Glutamatergic neuron (in vitro differentiated cells): ENCODE results near the gene KIF23. TPM values are rescaled to one million over a fixed set of nuclear protein-coding genes. Genes with fewer than 3 reads are reported as not detected.
A peak's percentile ranks its signal among the peaks of the same experiment; 100 is the strongest.

Experiments used
- DNase-seq: peaks from one replicate; pipeline ENCODE4 v3.0.0; 2022
- H3K27ac Mint-ChIP-seq: one replicate; pipeline ENCODE4 v1.8.0; 2020; ENCODE audit warnings: mild to moderate bottlenecking, mixed read lengths, inconsistent platforms; ENCODE audit not compliant: unreplicated experiment
- H3K27me3 Mint-ChIP-seq: one replicate; pipeline ENCODE4 v1.8.0; 2020; ENCODE audit warnings: mild to moderate bottlenecking, moderate library complexity, mixed read lengths, inconsistent platforms; ENCODE audit not compliant: unreplicated experiment
- H3K36me3 Mint-ChIP-seq: one replicate; pipeline ENCODE4 v1.8.0; 2020; ENCODE audit warnings: mild to moderate bottlenecking, mixed read lengths, inconsistent platforms; ENCODE audit not compliant: unreplicated experiment
- H3K4me1 Mint-ChIP-seq: one replicate; pipeline ENCODE4 v1.8.0; 2020; ENCODE audit warnings: mild to moderate bottlenecking, low read depth, mixed read lengths, inconsistent platforms; ENCODE audit not compliant: unreplicated experiment
- H3K4me3 Mint-ChIP-seq: one replicate; pipeline ENCODE4 v1.8.0; 2020; ENCODE audit warnings: mild to moderate bottlenecking, mixed read lengths, inconsistent platforms; ENCODE audit not compliant: unreplicated experiment
- H3K9me3 Mint-ChIP-seq: one replicate; pipeline ENCODE4 v1.8.0; 2020; ENCODE audit warnings: mild to moderate bottlenecking, moderate library complexity, mixed read lengths, inconsistent platforms; ENCODE audit not compliant: unreplicated experiment
- total RNA-seq: library from RNA; stranded (reverse); fragmentation: NEBNext Ultra II Directional; extraction: Animal tissue kit (Norgen Biotek cat#: 25700); gene quantifications from one replicate; pipeline ENCODE4 v1.2.1, GENCODE V29; 2021; ENCODE audit not compliant: unreplicated experiment
- TF ChIP-seq, protein P1 (sequence below): fragments of 200-600 bp; sonication (generic); IDR thresholded peaks from one replicate; pipeline ENCODE4 v1.5.0; 2021; ENCODE audit not compliant: partially characterized antibody, unreplicated experiment

Gene KIF23
- total RNA-seq, 1 donor from 2014 or later, result 5.2 TPM

DNA sequence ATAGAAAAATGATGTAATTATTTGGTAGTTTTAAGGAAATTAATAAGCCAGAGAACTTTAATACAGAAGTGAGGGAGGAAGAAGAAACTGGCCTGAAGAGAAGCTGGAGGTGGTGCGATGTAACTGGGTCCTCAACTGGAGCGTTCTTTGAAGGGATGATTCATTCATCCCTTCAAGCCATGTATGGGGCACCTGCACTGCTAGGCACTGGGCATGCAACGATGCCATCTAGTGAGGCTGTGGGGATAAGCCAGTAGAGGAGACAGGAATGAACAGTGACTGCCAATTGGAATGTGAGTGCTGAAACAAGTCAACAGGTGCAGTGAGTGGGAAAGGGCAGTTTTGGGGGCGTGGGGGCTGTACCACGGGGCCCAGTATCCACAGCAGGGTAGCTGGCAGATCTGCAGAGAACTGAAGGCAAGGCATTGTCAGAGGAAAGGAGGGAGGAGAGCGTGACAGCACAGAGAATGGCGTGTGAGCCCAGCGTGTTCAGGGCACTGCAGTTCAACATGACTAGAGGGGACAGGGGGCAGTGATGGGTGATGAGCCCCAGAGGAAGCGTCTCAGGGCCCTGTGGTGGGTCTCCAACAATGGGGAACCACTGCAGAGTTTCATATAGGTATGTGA, 3.8 kb upstream of the KIF23 start:
- no peaks in the 10 kb centered on the region for H3K4me1 Mint-ChIP-seq
- H3K27me3 Mint-ChIP-seq, result no peaks in the 10 kb centered on the region
- TF ChIP-seq, protein P1, sequence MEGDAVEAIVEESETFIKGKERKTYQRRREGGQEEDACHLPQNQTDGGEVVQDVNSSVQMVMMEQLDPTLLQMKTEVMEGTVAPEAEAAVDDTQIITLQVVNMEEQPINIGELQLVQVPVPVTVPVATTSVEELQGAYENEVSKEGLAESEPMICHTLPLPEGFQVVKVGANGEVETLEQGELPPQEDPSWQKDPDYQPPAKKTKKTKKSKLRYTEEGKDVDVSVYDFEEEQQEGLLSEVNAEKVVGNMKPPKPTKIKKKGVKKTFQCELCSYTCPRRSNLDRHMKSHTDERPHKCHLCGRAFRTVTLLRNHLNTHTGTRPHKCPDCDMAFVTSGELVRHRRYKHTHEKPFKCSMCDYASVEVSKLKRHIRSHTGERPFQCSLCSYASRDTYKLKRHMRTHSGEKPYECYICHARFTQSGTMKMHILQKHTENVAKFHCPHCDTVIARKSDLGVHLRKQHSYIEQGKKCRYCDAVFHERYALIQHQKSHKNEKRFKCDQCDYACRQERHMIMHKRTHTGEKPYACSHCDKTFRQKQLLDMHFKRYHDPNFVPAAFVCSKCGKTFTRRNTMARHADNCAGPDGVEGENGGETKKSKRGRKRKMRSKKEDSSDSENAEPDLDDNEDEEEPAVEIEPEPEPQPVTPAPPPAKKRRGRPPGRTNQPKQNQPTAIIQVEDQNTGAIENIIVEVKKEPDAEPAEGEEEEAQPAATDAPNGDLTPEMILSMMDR, result no peak
- no peak overlapping the region for H3K27ac Mint-ChIP-seq
- H3K9me3 Mint-ChIP-seq, result no peaks in the 10 kb centered on the region
- no peaks in the 10 kb centered on the region for H3K36me3 Mint-ChIP-seq
- no peak for DNase-seq
- no peak overlapping the region for H3K4me3 Mint-ChIP-seq

DNA sequence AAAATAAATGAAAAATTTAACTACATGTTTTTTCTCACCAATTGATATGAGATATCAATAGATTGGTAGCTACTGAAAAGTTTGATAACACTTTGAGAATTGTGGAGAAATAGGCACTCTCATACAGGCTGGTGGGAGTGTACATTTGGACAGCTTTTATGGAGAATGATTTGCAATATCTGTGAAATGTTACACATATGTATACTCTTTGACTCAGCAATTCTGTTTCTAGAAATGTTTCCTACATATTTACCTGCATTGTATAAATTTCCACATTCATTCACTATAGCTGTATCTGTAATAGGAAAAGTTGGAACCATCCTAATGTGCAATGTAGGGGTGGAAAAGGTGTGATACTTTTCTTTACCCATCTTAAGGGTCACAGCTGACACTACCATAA, 1.9 kb upstream of the KIF23 start:
- Mint-ChIP-seq H3K27ac (no peak overlapping the region), H3K9me3 (no peaks in the 10 kb centered on the region), H3K4me1 (no peaks in the 10 kb centered on the region), H3K4me3 (no peak overlapping the region), H3K27me3 (no peaks in the 10 kb centered on the region), H3K36me3 (no peaks in the 10 kb centered on the region)
- DNase-seq, result no peak
- TF ChIP-seq, protein P1, result no peak

DNA sequence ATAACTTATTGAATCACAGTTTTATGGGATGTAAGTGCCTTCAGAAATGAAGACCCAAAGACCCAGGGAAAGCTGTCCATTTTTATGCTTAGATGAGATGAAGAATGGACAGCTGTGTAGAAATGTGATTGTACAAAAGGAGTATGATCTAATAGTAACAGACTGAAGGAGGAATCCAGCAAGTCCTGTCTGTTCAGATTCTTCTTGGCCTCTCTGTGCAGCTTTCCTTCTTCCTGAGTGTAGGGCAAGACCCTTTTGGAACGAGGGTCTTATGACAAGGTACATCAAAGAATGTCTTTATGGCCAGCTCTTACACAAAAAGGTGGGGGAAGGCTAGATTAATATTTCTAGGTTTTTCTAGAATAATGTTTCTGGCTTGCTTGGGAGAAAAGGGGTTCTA, 1.4 kb upstream of the KIF23 start:
- Mint-ChIP-seq H3K27ac (no peak overlapping the region), H3K4me3 (no peak overlapping the region)

DNA sequence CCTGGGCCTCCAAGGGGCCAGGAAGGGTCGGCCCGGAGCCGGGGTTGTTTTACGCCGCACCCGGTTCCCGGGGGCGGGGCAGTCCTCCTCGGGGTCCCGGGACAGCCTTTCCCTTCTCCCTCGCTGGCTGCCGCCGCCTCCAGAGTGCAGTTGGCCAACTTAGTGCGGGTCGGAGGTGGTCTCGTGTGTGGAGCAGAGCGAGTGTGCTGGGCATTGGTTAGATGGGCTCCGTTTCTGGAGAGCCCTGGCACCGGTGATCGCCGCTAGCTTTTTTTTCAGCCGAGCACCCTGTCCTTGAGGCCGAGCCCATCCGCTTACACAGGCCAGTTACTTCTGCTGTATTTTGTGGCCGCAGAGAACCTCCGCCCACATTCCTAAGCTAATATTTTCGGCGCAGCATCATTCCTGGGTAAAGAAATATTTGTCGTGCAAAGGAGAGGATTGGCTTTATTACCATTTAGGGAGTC, 585 bp downstream of the KIF23 start:
- no peaks in the 10 kb centered on the region for H3K4me1 Mint-ChIP-seq
- no peaks in the 10 kb centered on the region for H3K27me3 Mint-ChIP-seq
- no peaks in the 10 kb centered on the region for H3K9me3 Mint-ChIP-seq
- H3K36me3 Mint-ChIP-seq, result no peaks in the 10 kb centered on the region
- peak overlapping the region; percentile 86 for H3K4me3 Mint-ChIP-seq
- H3K27ac Mint-ChIP-seq, result no peak overlapping the region
- DNase-seq, result peak; percentile 44
- TF ChIP-seq, protein P1, result no peak

More for the DNA sequence above, 1.4 kb upstream of the KIF23 start:
- H3K27me3 Mint-ChIP-seq, result no peaks in the 10 kb centered on the region
- TF ChIP-seq, protein P1, result no peak
- H3K4me1 Mint-ChIP-seq, result no peaks in the 10 kb centered on the region
- H3K36me3 Mint-ChIP-seq, result no peaks in the 10 kb centered on the region
- no peak for DNase-seq
- H3K9me3 Mint-ChIP-seq, result no peaks in the 10 kb centered on the region

DNA sequence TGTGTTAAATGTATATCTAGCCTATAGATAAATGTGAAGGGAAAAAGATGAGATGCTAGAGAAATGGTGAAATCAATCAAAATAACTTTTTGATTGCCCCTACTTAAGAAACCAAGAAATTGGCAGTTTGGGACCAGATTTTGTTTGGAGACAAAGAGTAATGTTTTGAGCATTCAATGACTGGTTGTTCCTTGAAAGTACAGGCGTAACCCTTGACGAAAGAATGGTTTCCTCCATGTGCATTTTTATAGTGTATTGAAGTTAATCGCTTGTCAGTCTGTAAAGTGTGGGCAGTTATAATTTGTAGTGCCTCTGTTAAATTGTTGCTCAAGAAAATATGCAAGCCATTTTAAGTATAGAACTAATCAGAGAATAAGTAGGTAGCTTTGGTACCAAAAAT, 1.2 kb downstream of the KIF23 start:
- Mint-ChIP-seq H3K27ac (no peak overlapping the region), H3K4me3 (peak overlapping the region; percentile 62), H3K4me1 (no peaks in the 10 kb centered on the region), H3K36me3 (no peaks in the 10 kb centered on the region), H3K27me3 (no peaks in the 10 kb centered on the region), H3K9me3 (no peaks in the 10 kb centered on the region)
- DNase-seq, result no peak
- TF ChIP-seq, protein P1, result no peak
